ENCODE results near the gene PTPRC.

DNA sequence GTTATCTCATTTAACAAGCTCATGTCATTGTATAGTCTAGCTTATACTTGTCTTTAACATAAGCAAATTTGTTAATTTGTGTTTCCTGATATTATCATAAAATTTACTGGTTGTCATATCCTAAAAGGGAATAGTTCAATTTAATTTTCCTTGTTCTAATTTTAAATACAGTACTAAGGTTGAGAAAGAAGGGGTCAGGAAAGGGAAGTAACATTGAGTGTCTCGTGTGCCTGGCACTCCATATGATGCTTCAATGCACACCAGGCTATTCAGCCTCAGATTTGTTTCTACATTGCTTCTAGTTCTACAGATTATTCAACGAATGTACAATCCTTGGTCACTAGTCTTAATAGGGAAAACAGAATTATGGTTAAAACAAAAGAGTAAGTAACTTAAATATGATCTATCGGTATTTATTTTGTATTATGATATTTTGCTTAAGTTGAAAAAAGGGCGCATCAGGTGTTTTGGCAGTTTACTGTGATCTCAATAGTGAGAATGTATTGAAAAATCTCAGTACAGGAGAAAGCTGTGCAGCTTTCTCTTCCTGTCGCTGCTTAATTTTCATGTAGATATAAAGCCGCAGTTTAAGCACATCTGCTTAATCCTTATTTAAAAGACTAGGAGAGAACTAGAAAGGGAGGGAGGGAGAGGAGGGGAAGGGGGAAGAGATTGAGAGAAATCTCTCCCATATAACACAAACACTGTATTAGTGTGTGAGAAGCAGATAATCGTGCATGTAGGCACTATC is 13.0 kb downstream of the PTPRC start:
- TF ChIP-seq, protein P1, sequence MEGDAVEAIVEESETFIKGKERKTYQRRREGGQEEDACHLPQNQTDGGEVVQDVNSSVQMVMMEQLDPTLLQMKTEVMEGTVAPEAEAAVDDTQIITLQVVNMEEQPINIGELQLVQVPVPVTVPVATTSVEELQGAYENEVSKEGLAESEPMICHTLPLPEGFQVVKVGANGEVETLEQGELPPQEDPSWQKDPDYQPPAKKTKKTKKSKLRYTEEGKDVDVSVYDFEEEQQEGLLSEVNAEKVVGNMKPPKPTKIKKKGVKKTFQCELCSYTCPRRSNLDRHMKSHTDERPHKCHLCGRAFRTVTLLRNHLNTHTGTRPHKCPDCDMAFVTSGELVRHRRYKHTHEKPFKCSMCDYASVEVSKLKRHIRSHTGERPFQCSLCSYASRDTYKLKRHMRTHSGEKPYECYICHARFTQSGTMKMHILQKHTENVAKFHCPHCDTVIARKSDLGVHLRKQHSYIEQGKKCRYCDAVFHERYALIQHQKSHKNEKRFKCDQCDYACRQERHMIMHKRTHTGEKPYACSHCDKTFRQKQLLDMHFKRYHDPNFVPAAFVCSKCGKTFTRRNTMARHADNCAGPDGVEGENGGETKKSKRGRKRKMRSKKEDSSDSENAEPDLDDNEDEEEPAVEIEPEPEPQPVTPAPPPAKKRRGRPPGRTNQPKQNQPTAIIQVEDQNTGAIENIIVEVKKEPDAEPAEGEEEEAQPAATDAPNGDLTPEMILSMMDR (IDR thresholded peaks at IDR 0.05): no peak
- no peak for TF ChIP-seq POLR2A (IDR thresholded peaks at IDR 0.05)

All from suprapubic skin (tissue), 3 donors.